ENCODE measurements around the gene SERPIND1.

The SERPIND1 gene

GRCh38 chr22:20805972-20806471 lies 32.1 kb downstream of the SERPIND1 start:
- H3K4me3 ChIP-seq (ENCODE audit: low read length) = no peak overlapping the region

GRCh38 chr22:20807315-20807752 lies 33.4 kb downstream of the SERPIND1 start:
- H3K36me3 ChIP-seq (ENCODE audit: control insufficient read depth, insufficient read depth, low read length) = peaks cover 39% of the 10 kb centered on the region
- no peak overlapping the region for H3K9ac ChIP-seq (ENCODE audit: low read length)
- H3K27me3 ChIP-seq (ENCODE audit: control insufficient read depth, insufficient read depth, low read length) = no peaks in the 10 kb centered on the region

More at GRCh38 chr22:20805972-20806471, 32.1 kb downstream of the SERPIND1 start:
- Histone ChIP-seq H3K9ac (ENCODE audit: low read length) (no peak overlapping the region), H3K27me3 (ENCODE audit: control insufficient read depth, insufficient read depth, low read length) (no peaks in the 10 kb centered on the region), H3K27ac (ENCODE audit: low read depth, low read length) (no peak overlapping the region), H3K4me1 (ENCODE audit: control insufficient read depth, insufficient read depth, low read length) (no peaks in the 10 kb centered on the region), H3K36me3 (ENCODE audit: control insufficient read depth, insufficient read depth, low read length) (peaks cover 41% of the 10 kb centered on the region)

GRCh38 chr22:20808844-20809243 lies 34.9 kb downstream of the SERPIND1 start:
- H3K4me3 ChIP-seq (ENCODE audit: low read length) = no peak overlapping the region
- peaks cover 28% of the 10 kb centered on the region for H3K36me3 ChIP-seq (ENCODE audit: control insufficient read depth, insufficient read depth, low read length)
- H3K9ac ChIP-seq (ENCODE audit: low read length) = no peak overlapping the region
- H3K27ac ChIP-seq (ENCODE audit: low read depth, low read length) = no peak overlapping the region
- no peaks in the 10 kb centered on the region for H3K4me1 ChIP-seq (ENCODE audit: control insufficient read depth, insufficient read depth, low read length)
- H3K27me3 ChIP-seq (ENCODE audit: control insufficient read depth, insufficient read depth, low read length) = no peaks in the 10 kb centered on the region

More at GRCh38 chr22:20807315-20807752, 33.4 kb downstream of the SERPIND1 start:
- Histone ChIP-seq H3K4me1 (ENCODE audit: control insufficient read depth, insufficient read depth, low read length) (no peaks in the 10 kb centered on the region), H3K4me3 (ENCODE audit: low read length) (no peak overlapping the region), H3K27ac (ENCODE audit: low read depth, low read length) (no peak overlapping the region)

GRCh38 chr22:20809538-20810185 lies 35.7 kb downstream of the SERPIND1 start:
- no peak overlapping the region for H3K4me3 ChIP-seq (ENCODE audit: low read length)
- H3K9ac ChIP-seq (ENCODE audit: low read length) = no peak overlapping the region
- H3K36me3 ChIP-seq (ENCODE audit: control insufficient read depth, insufficient read depth, low read length) = peaks cover 23% of the 10 kb centered on the region
- no peak overlapping the region for H3K27ac ChIP-seq (ENCODE audit: low read depth, low read length)
- H3K4me1 ChIP-seq (ENCODE audit: control insufficient read depth, insufficient read depth, low read length) = no peaks in the 10 kb centered on the region
- H3K27me3 ChIP-seq (ENCODE audit: control insufficient read depth, insufficient read depth, low read length) = no peaks in the 10 kb centered on the region

- no peak overlapping the region for H3K9ac ChIP-seq (ENCODE audit: low read length)
- H3K36me3 ChIP-seq (ENCODE audit: control insufficient read depth, insufficient read depth, low read length) = peaks cover 18% of the 10 kb centered on the region
- no peaks in the 10 kb centered on the region for H3K4me1 ChIP-seq (ENCODE audit: control insufficient read depth, insufficient read depth, low read length)
- no peak overlapping the region for H3K4me3 ChIP-seq (ENCODE audit: low read length)
- no peaks in the 10 kb centered on the region for H3K27me3 ChIP-seq (ENCODE audit: control insufficient read depth, insufficient read depth, low read length)
- H3K27ac ChIP-seq (ENCODE audit: low read depth, low read length) = no peak overlapping the region
Observed at GRCh38 chr22:20810645-20811044, 36.7 kb downstream of the SERPIND1 start.

GRCh38 chr22:20811171-20811570 lies 37.3 kb downstream of the SERPIND1 start:
- Histone ChIP-seq H3K4me3 (ENCODE audit: low read length) (no peak overlapping the region), H3K4me1 (ENCODE audit: control insufficient read depth, insufficient read depth, low read length) (no peaks in the 10 kb centered on the region), H3K27me3 (ENCODE audit: control insufficient read depth, insufficient read depth, low read length) (no peaks in the 10 kb centered on the region), H3K9ac (ENCODE audit: low read length) (no peak overlapping the region), H3K36me3 (ENCODE audit: control insufficient read depth, insufficient read depth, low read length) (peaks cover 15% of the 10 kb centered on the region), H3K27ac (ENCODE audit: low read depth, low read length) (no peak overlapping the region)

- H3K27ac ChIP-seq (ENCODE audit: low read depth, low read length) = no peak overlapping the region
- H3K4me3 ChIP-seq (ENCODE audit: low read length) = no peak overlapping the region
- H3K27me3 ChIP-seq (ENCODE audit: control insufficient read depth, insufficient read depth, low read length) = no peaks in the 10 kb centered on the region
- peaks cover 22% of the 10 kb centered on the region for H3K36me3 ChIP-seq (ENCODE audit: control insufficient read depth, insufficient read depth, low read length)
- H3K4me1 ChIP-seq (ENCODE audit: control insufficient read depth, insufficient read depth, low read length) = no peaks in the 10 kb centered on the region
- no peak overlapping the region for H3K9ac ChIP-seq (ENCODE audit: low read length)
Observed at GRCh38 chr22:20811971-20812660, 38.2 kb downstream of the SERPIND1 start.

GRCh38 chr22:20813056-20813455 lies 39.1 kb downstream of the SERPIND1 start:
- Histone ChIP-seq H3K36me3 (ENCODE audit: control insufficient read depth, insufficient read depth, low read length) (peaks cover 20% of the 10 kb centered on the region), H3K4me1 (ENCODE audit: control insufficient read depth, insufficient read depth, low read length) (no peaks in the 10 kb centered on the region), H3K9ac (ENCODE audit: low read length) (no peak overlapping the region), H3K27ac (ENCODE audit: low read depth, low read length) (no peak overlapping the region), H3K4me3 (ENCODE audit: low read length) (no peak overlapping the region), H3K27me3 (ENCODE audit: control insufficient read depth, insufficient read depth, low read length) (no peaks in the 10 kb centered on the region)

GRCh38 chr22:20814221-20814808 lies 40.4 kb downstream of the SERPIND1 start:
- Histone ChIP-seq H3K4me1 (ENCODE audit: control insufficient read depth, insufficient read depth, low read length) (no peaks in the 10 kb centered on the region), H3K4me3 (ENCODE audit: low read length) (no peak overlapping the region), H3K36me3 (ENCODE audit: control insufficient read depth, insufficient read depth, low read length) (peaks cover 22% of the 10 kb centered on the region), H3K27ac (ENCODE audit: low read depth, low read length) (no peak overlapping the region), H3K27me3 (ENCODE audit: control insufficient read depth, insufficient read depth, low read length) (no peaks in the 10 kb centered on the region), H3K9ac (ENCODE audit: low read length) (no peak overlapping the region)

GRCh38 chr22:20815477-20816050 lies 41.7 kb downstream of the SERPIND1 start:
- H3K27me3 ChIP-seq (ENCODE audit: control insufficient read depth, insufficient read depth, low read length) = no peaks in the 10 kb centered on the region
- H3K9ac ChIP-seq (ENCODE audit: low read length) = no peak overlapping the region
- peaks cover 22% of the 10 kb centered on the region for H3K36me3 ChIP-seq (ENCODE audit: control insufficient read depth, insufficient read depth, low read length)
- H3K4me1 ChIP-seq (ENCODE audit: control insufficient read depth, insufficient read depth, low read length) = no peaks in the 10 kb centered on the region
- H3K27ac ChIP-seq (ENCODE audit: low read depth, low read length) = no peak overlapping the region
- no peak overlapping the region for H3K4me3 ChIP-seq (ENCODE audit: low read length)

- Histone ChIP-seq H3K27me3 (ENCODE audit: control insufficient read depth, insufficient read depth, low read length) (no peaks in the 10 kb centered on the region), H3K27ac (ENCODE audit: low read depth, low read length) (no peak overlapping the region), H3K36me3 (ENCODE audit: control insufficient read depth, insufficient read depth, low read length) (peaks cover 22% of the 10 kb centered on the region), H3K4me3 (ENCODE audit: low read length) (no peak overlapping the region), H3K9ac (ENCODE audit: low read length) (no peak overlapping the region), H3K4me1 (ENCODE audit: control insufficient read depth, insufficient read depth, low read length) (no peaks in the 10 kb centered on the region)
Observed at GRCh38 chr22:20816559-20816958, 42.6 kb downstream of the SERPIND1 start.

GRCh38 chr22:20818471-20818870 lies 44.6 kb downstream of the SERPIND1 start:
- Histone ChIP-seq H3K27me3 (ENCODE audit: control insufficient read depth, insufficient read depth, low read length) (no peaks in the 10 kb centered on the region), H3K27ac (ENCODE audit: low read depth, low read length) (no peak overlapping the region), H3K36me3 (ENCODE audit: control insufficient read depth, insufficient read depth, low read length) (peaks cover 21% of the 10 kb centered on the region), H3K4me3 (ENCODE audit: low read length) (no peak overlapping the region), H3K4me1 (ENCODE audit: control insufficient read depth, insufficient read depth, low read length) (no peaks in the 10 kb centered on the region), H3K9ac (ENCODE audit: low read length) (no peak overlapping the region)

Measured in rectal smooth muscle tissue (tissue), 1 donor.